Activated CD8-positive, alpha-beta memory T cell treated with anti-CD3 and anti-CD28 coated beads, Interleukin-2, amount 50 U/mL, for 1 hour (primary cell): ENCODE measurements around the gene GATA6.

ENCODE experiments used
- DNase-seq: peaks from one replicate; pipeline ENCODE4 v3.0.0-alpha.2; 2020; ENCODE audit errors: extremely low read depth

Gene GATA6

DNA sequence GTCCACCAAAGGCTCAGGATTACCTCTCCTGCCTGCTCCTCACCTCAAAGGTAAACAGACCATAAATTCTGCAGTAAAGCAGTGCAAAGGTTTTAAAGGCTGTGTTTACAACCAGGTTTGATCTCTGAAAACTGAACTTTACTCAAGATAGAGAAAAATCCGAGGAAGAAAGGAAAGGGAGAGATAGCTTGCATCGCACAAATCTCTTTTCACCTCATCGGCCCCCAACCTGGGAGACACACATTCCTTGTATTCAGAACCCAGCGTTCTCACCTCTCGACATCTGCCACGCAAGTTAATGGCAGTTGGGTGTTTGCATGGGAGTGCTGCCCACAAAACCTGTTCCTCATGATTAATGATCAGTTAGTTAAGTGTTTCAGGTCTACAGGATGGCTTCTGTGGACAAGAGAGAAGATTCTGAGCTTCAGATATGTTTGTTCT, 72.6 kb downstream of the GATA6 start:
- DNase-seq = no peak

DNA sequence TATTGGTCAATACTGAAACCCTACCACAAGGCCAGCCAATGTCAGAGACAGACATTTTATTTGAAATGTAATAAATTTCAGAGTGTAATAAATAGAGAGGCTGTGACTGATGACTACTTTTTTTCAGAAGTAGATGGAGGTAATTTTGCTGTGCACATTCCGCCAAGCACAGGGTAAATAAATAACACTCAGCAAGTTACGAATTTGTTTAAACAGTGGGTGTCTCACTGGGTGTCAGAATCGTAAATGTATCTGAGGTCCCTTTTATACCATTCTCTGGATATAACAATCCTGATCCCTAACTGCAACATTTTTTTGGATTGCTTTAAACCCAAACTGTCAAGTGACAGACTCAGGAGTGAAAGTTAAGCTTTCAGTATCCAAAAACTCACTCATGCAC, 74.1 kb downstream of the GATA6 start:
- DNase-seq = no peak

DNA sequence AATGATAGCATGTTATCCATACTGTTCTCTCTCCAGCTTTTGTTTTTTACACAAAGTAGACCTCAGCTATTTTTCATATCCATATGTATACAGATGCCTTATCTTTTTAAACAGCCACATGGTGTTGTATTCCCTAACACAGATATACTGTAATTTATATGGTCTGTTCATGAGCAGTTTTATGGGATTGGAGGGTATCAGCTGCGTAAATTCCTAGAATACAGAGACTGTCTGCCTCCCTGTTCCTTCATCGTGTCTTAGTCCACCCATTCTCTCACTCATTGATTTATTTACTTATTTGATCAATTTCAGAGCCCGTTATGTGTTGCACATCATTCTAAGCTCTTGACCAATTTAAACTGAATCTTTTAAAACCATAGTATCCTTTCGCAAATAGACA, 80.6 kb downstream of the GATA6 start:
- no peak for DNase-seq

DNA sequence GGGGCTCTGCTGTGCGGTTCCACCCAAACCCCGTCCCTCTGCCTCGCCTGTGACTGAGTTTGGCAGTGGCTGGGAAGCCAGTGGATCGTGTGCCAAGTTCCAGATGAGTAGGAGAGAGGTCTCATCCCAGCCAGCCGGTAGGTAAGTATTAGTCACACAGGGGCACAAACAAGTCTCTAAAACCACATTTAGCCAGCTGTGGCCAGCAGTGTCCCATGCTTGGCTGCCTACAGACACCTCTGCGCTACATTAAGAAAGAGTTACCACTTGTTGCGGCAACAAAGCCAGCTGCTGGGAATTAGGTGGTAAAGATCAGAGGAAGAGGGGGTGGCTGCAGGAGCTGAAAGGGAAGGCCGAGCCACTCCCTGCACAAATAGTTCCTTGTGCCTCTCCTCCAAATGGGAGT, 81.2 kb downstream of the GATA6 start:
- no peak for DNase-seq
